HG02763 (cell line): Measurements from ENCODE around the gene CIC.

ENCODE experiments used
- ATAC-seq: cut with Tn5 transposase; IDR thresholded peaks from one replicate; pipeline ENCODE4 v1.9.1; 2021; ENCODE audit warnings: mild to moderate bottlenecking, moderate library complexity; ENCODE audit not compliant: unreplicated experiment

The CIC gene

DNA sequence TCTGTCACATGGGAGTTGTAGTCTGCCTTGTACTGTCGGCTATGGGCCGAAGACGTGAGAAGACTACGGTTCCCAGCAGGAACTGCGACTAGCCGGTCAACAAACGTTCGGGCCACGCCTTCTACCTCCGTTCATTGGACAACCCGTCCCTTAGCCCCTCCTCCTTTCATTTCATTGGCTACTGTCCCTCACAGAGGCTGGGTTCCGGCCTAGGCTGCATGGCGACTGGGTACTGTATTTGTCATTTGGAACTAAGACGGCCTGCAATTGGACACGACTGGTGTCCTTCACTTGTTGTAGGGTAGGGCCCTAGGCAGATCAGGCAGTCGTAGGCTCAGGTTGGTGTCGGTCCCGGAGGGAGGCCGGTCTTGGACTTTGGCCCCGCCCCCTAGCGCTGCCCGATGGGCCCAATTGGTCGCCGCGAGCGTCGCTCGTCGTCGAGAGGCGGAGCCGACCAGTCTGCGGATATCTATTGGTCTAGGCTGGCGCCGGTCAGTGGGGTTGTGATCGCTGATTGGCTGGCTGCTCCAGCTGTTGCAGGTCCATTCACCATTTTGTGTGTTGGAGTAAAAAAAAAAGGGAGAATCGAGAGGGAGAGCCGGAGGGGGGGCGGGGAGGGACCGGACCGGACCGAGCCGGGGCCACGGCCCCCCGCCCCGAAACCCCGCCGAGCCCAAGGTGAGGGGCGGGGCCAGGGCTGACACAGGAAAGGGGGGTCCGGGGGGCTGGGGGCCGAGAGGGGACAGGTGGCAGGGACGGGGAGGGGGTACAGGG is at the start of gene CIC:
Gene CIC (plus strand): TSS at position 549 of the 774 bp plus-strand sequence. CDS start 2,532 bp downstream, outside the sequence.
- peak; percentile 77 for ATAC-seq

DNA sequence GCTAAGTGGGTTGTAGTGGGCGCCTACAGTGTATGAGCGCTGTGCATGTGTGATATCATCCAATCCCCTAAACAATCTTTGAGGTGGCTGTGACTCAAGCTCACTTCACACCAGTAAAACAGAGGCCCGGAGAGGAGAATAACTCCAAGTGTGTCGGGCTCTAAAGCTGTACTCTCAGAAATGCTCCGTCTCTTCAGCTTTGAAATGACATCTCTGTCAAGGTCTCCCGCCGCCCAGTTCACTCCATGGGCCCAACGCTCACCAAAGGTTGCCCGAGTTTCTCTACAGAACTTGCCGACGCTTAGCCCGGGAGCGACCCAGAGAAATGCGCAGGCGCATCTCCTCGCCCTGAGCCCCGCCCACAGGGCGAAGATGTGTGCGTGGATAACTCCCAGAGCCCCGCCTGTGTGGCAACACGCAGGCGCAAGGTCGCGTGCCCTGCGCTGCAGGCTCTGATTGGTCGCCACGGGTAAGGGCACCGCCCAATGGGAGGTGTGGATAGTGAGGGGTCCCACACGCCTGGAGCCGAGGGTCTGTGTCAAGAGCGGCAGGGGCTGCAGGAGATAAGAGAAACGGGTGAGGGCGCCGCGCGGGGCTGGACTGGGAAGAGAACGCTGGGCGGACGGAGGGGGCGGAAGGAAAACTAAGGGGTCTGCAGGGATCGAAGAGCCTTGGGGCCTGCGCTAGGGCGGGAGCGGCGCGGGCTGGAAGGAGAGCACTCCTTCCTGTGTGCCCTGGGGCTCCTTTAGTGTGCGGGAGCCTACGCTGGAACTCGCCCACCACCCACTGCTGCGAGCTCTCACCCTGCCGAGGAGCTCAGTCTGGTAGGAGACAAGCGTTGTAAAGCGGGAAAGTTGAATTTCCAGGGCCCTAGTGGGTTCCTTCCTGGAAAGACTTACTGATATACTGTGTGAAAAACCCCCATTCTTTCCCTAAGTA is 49.0 kb upstream of the CIC start, which contains the start of gene ZNF526:
Gene ZNF526 (plus strand): TSS at position 501 of the 939 bp plus-strand sequence. CDS start 4,092 bp downstream, outside the sequence.
- peak; percentile 71 for ATAC-seq

DNA sequence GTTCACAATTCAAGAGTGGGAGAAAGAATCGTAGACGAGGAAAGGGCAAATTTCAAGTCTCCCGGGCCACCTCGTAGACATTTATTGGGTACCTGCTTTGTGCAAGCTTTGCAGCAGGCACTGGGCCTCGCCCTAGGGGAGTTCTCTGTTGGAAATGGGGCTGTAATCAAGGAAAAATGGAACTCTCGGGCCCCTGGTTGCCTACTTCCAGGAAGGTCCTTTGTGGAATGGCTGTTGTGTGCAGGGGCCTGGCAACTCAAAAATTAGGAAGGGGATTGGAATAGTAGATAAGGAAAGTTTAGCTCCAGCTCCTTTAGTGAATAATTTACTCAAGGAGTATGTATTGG is 48.3 kb upstream of the CIC start:
- ATAC-seq: no peak

DNA sequence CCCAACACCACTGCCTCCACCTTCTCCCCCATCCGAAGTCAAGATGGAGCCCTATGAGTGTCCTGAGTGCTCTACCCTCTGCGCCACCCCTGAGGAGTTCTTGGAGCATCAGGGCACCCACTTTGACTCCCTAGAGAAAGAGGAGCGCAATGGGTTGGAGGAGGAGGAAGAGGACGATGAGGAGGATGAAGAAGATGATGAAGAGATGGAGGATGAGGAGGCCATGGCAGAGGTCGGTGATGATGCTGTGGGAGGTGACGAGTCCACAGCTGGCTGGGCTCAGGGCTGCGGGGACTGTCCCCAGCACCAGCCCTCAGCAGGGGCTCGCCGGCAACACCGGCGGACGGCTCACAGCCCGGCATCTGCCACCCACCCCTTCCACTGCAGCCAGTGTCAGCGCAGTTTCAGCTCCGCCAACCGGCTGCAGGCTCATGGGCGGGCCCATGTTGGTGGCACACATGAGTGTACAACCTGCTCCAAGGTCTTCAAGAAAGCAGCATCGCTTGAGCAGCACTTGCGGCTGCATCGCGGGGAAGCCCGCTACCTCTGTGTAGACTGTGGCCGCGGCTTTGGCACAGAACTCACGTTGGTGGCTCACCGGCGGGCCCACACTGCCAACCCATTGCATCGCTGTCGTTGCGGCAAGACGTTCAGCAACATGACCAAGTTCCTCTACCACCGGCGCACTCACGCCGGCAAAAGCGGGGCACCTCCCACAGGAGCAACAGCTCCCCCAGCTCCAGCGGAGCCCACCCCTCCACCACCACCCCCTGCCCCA is 43.9 kb upstream of the CIC start:
- no peak for ATAC-seq

DNA sequence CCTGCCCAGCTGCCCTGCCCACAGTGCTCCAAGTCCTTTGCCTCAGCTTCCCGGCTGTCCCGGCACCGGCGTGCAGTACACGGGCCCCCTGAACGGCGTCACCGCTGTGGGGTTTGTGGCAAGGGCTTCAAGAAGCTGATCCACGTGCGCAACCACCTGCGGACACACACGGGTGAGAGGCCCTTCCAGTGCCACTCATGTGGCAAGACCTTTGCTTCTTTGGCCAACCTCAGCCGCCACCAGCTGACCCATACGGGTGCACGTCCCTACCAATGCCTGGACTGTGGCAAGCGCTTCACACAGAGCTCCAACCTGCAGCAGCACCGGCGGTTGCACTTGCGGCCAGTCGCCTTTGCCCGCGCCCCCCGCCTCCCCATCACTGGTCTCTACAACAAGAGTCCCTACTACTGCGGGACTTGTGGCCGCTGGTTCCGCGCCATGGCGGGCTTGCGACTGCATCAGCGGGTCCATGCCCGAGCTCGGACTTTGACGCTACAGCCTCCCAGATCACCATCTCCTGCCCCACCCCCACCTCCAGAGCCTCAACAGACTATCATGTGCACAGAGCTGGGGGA is 43.2 kb upstream of the CIC start:
- ATAC-seq: no peak

DNA sequence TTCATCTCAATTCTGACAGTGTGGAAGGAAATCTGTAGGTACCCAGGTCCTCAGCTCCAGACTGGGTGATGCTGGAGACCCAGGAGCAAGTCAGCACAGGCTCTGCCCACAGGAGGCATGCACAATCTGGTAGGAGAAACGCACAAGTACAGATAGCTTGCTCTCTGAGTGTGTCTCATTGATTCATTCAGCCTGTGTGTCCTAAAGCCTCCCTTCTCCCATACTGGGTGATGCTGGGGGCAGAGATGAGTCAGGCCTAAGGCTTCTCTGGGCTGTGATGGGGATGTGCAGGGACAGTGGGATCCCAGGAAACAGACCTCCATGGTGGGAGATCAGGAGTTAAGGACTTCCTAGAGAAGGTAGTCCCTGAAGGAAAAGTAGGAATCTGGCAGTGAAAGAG is 42.2 kb upstream of the CIC start:
- ATAC-seq: no peak

DNA sequence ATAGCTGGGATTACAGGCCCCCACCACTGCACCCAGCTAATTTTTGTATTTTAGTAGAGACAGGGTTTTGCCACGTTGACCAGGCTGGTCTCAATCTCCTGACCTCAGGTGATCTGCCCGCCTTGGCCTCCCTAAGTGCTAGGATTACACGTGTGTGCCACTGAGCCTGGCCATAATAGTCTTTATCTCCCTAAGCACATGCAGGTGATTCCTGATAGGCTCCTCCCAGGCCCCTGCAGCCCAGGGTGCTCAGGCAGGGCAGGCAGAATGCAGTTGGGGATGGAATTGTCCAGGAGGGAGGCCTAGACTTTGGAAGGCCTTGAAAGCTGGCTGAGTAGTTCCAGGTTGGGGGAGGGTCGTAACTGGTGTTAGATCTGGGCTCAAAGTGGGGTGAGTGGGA is 40.4 kb upstream of the CIC start:
- ATAC-seq: no peak

DNA sequence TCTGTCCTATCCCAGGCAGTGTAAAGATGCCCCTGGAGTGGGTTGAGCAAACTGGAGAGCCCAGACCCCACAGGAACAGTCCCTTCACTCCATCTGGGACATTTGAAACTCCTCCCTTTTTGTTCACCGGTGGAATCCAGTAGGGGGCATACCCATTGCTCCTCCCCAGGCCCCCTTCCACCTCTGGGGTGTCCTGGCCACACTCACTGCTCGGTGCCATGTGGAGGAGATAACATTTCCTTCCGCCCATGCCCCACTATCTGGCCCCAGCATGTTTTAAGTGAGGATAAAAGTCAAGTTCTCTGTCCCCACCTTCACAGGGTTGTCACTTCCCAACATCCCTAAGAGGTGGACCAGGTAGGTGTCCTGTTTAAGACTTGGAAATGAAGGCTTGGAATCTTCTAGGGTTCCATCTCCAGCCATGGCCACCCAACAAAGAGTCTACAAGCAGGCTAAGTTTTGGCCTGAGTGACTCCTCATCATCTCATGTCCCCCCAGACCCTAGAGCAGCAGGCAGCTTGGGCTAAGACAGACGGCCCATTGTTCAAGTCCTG is 39.7 kb upstream of the CIC start:
- no peak for ATAC-seq

DNA sequence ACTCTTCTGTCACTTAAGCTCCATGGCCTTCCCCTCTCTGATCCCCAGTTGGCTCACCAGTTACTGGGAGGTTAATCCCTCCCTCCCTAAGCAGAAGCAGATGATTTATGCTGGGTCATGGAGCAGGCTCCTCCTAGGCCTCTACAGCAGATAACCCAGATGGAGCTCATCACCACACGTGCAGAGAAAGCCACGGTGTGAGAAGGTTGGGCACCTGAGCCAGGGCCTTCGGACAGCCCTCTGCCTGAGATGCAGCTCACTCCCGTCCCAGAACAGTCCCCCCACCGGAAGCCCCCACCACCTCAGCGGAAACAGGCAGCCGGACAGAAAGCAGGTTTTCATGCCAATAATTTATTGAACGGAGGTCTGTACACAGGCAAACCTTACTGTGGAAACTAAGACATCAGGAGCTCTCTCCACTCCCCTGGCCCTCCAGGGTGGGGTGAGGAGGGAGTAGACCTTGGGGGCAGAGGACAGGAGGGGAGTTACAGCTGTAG is 39.1 kb upstream of the CIC start:
- no peak for ATAC-seq

DNA sequence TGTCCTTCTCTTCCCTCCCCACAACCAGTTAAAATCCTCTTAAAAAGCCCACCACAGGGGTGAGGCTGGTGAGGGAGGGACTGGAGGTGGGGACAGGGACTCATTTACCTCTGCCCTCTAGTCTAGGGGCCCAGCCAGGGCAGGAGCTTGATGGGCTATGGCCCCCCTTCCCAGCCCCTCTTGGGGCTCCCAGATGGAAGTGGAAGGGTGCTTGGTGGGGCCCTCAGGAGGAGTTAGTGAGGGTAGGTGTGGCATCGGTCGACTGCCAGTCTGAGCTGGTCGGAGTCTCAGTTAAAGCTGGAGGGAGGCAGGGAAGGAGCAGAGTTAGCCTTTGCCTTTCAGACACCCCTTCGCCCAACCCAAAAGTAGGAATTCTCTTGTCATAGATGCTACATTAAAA is 38.5 kb upstream of the CIC start:
- no peak for ATAC-seq

DNA sequence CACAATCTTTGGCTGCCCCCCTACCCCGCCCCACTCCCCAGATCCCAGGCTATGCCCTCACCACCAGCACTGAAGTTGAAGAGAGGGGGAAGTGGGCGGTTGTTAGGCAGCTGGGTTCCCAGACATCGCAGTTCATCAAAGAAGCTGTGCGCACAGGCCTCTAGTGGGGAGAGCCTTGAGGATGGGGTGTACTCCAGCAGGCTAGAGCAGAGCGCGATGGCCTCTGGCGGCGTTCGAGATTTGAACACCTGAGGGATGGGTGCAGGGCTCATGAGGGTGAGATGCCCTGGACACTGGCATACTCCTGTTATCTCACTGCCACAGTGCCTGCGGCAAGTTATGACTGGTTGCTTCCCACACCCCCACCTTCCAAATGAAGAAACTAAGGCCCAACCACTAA is 36.6 kb upstream of the CIC start:
- ATAC-seq: no peak

DNA sequence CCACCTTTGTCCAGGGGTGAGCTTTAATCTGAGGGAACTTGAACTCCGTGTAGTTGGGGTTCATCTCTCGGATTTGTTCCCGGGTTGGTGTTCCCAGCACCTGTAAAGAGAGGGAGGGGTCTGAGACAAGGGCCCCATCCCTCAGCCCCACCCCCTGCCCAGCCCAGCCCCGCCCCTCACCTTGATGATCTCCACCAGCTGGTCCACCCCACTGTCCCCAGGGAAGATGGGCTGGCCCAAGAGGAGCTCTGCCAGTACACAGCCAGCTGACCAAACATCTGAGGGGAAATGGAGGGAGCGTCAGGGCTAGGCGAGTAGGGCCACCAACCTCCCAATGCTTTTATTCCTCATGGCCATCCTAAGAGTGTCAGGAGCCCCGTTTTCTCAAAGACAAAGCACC is 35.9 kb upstream of the CIC start:
- ATAC-seq: no peak

DNA sequence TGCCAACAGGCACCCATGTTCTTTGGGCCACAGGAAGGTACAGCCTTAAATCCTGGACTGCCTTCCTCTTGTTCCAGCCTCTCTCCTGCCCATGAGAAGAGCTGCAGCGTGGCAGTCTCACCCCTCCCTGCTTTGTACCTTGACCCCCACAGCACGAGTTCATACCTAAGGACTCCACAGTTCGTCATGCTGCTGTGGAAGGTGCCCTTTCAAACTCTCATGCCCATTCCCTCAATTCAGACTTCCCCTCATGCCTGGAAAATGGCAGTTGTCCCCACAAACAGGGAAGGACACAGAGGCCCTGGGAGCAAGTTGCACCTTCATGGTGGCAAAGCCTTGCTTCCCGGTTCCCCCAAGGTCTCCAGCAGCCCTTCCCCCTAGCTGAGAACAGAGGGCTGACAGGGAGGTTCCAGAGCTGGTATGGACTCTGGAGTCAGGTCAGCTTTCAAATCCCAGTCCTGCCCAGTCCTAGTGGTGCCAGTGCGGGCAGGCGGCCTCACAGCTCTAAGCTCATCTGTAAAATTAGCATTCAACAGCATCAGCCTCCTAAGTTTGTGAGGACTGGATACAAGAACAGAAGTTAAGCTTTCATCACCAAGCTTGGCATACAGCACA is 35.3 kb upstream of the CIC start:
- no peak for ATAC-seq

DNA sequence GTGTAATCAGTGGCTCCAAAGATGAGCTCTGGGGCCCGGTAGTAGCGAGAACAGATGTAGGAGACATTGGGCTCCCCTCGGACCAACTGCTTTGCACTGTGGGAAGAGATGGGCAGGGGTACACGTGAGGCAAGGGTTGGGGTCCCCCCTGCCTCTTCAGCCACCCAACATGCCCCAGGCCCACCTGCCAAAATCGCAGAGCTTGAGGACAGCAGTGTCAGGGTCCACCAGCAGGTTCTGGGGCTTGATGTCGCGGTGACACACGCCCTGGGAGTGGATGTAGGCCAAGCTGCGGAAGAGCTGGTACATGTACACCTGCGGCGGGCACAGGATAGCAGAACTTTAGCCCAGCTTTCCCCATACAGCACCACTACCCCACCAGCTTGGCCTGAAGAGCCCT is 34.7 kb upstream of the CIC start:
- ATAC-seq: no peak

DNA sequence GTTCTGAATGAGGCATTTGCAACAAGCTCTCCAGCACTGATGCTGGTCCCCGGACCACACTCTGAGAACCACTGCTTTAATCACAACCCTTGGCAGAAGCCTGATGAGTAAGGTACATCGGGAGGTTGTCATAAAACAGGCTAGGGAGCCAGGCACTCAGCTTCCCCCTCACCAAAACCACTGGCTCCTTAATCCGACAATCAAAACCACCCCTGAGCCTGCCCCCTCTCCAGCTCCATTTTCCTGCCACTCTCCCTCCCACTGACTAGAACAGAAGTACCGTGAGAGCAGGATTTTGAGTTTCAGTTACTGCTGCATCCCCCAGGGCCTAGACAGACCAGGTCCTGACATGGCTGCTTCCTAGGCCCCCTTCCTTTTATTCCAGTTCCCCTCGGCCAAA is 33.9 kb upstream of the CIC start:
- ATAC-seq: no peak

DNA sequence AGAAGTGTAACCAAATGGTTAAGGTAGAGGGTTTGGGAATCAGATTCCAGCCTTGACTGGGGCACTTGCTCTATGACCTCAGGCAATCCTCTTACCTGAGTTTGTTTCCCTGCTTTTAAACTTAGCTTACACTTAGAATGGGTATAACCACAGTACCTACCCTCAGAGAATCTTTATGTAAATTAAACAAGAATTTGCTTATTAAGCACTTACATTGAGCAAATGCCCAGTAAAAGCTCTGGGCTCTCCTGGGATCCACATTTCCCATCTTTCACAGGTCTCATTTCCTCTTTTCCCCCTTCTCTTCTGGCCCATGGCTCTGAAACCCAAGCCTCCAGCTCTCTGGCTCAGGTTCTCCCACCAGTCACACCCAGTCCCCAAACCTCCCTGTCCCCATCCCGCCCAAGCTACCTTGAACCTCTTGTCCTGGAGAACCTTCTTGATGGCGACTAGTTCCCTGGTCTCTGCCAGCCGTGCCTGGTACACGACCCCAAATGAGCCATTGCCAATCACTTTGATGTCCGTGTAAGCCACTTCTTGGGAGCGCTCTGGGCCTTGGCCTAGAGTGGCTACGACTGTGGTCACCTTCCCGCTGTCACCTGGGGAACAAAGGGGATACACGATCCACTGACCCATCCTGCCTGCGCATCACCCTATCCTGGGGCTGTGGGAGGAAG is 29.4 kb upstream of the CIC start:
- ATAC-seq: no peak

DNA sequence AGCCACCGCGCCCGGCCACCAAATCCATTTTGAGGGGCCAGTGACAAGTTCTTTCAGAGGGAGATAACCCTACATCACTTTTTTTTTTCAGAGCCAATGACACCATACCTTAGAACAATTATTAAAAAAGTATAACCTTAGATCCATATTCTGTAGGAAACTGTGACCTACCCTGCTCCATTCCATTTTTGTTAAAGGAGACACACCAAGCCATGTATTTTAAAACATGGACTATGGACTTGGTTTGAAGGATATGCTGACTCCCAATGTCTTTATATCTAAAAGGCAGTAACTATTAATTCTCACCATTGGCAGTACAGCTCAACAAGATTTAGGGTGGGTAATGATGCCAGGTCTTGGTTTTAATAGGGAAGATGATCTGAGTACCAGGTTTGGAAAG is 27.8 kb upstream of the CIC start:
- no peak for ATAC-seq

DNA sequence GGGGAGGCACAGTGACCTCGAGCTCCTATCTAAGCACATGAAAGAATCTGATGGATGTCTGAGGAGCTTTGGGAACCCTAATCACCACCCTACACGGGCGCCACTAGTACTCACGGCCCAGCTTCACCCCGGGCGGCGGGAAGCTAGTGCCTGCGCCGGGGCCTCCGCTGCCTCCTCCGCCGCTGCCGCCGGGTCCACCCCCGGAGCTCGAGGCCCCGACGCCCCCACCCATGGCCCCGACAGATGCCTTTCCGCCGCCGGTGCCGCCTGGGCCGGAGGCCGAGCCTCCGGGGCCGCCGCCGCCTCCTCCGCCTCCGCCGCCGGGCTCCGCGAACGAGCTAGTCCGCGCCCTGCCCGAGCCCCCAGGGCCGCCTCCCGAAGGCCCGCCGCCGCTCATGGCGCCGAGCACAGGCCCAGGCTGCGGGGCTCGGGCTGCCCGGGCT is 27.0 kb upstream of the CIC start:
- peak; percentile 4 for ATAC-seq
